ENCODE measurements around the gene KANSL1L. TPM values are rescaled to one million over a fixed set of nuclear protein-coding genes. Genes with fewer than 3 reads are reported as not detected.

Gene KANSL1L
- total RNA-seq, 1 experiment from 2014 or later, result 54.0 TPM

GRCh38 chr2:210128961-210129360 is 42.2 kb downstream of the KANSL1L start:
- Mint-ChIP-seq H3K27me3 (ENCODE audit: unreplicated experiment) (no peaks in the 10 kb centered on the region), H3K4me1 (ENCODE audit: low read depth, unreplicated experiment) (no peaks in the 10 kb centered on the region), H3K36me3 (ENCODE audit: insufficient read depth, unreplicated experiment) (peaks cover 7% of the 10 kb centered on the region), H3K27ac (ENCODE audit: unreplicated experiment) (no peak overlapping the region), H3K9me3 (ENCODE audit: low read depth, unreplicated experiment) (no peaks in the 10 kb centered on the region), H3K4me3 (ENCODE audit: low read depth, unreplicated experiment) (no peak overlapping the region)
- intact Hi-C loops (cut with micrococcal nuclease; ENCODE audit: unreplicated experiment), result no loop called here
- no TSS peak for BruUV-seq (replicated peaks)
- CTCF ChIA-PET, result no interaction called here
- DNase-seq, result no peak
- no peak for TF ChIP-seq CTCF (IDR thresholded peaks at IDR 0.05; ENCODE audit: unreplicated experiment)

DNA sequence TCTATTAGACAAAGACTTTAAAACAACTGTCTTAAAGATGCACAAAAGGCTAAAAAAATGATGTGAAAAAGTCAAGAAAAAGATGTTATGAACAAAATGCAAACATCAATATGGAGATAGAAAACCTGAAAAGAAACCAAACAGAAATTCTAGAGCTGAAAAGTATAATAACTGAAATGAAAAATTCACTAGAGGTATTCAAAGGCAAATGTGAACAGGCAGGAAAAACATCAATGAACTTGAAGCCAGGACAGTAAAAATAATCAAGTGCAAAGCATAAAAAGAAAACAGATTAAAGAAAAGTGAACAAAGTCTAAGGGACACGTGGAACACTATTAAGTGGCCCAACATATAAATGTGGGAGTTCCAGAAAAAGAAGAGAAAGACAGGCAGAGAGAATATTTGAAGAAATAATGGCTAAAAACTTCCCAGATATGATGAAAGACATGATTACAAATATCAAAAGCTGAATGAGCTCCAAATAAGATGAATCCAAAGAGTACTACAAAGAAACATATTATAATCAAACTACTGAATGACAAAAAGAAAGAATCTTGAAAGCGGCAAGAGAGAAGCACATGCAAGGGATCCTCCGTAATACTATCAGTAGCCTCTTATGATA is 57.5 kb downstream of the KANSL1L start:
- Mint-ChIP-seq H3K4me3 (ENCODE audit: low read depth, unreplicated experiment) (no peak overlapping the region), H3K27ac (ENCODE audit: unreplicated experiment) (no peak overlapping the region), H3K27me3 (ENCODE audit: unreplicated experiment) (no peaks in the 10 kb centered on the region), H3K36me3 (ENCODE audit: insufficient read depth, unreplicated experiment) (no peaks in the 10 kb centered on the region), H3K4me1 (ENCODE audit: low read depth, unreplicated experiment) (no peaks in the 10 kb centered on the region), H3K9me3 (ENCODE audit: low read depth, unreplicated experiment) (peaks cover 5% of the 10 kb centered on the region)
- intact Hi-C loops (cut with micrococcal nuclease; ENCODE audit: unreplicated experiment), result no loop called here
- CTCF ChIA-PET, result no interaction called here
- no peak for TF ChIP-seq CTCF (IDR thresholded peaks at IDR 0.05; ENCODE audit: unreplicated experiment)
- no TSS peak for BruUV-seq (replicated peaks)
- DNase-seq, result no peak

GRCh38 chr2:210112871-210113270 is 58.3 kb downstream of the KANSL1L start:
- CTCF ChIA-PET, result no interaction called here

DNA sequence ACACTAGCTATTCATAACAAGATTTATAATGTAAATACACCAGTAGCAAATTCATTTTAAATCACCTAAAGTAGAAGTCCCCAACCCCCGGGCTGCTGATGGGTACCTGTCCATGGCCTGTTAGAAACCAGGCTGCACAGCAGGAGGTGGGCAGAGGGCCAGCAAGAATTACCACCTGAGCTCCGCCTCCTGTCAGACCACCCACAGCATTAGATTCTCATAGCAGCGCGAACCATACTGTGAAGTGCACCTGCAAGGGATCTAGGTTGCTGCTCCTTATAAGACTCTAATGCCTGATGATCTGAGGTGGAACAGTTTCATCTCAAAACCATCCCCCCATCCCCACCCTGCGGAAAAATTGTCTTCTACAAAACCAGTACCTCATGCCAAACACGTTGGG is 71.3 kb downstream of the KANSL1L start:
- Mint-ChIP-seq H3K4me1 (ENCODE audit: low read depth, unreplicated experiment) (no peaks in the 10 kb centered on the region), H3K36me3 (ENCODE audit: insufficient read depth, unreplicated experiment) (no peaks in the 10 kb centered on the region), H3K4me3 (ENCODE audit: low read depth, unreplicated experiment) (no peak overlapping the region), H3K27me3 (ENCODE audit: unreplicated experiment) (no peaks in the 10 kb centered on the region), H3K9me3 (ENCODE audit: low read depth, unreplicated experiment) (no peaks in the 10 kb centered on the region), H3K27ac (ENCODE audit: unreplicated experiment) (no peak overlapping the region)
- intact Hi-C loops (cut with micrococcal nuclease; ENCODE audit: unreplicated experiment), result loop anchor here (5.0 kb wide), 1 partner anchor 47 kb away; no protein-coding TSS in a partner anchor
- no peak for TF ChIP-seq CTCF (IDR thresholded peaks at IDR 0.05; ENCODE audit: unreplicated experiment)
- BruUV-seq (replicated peaks), result no TSS peak
- no peak for DNase-seq
- CTCF ChIA-PET, result interaction anchor here (0.9 kb wide), 1 partner anchor 23 kb away, joined by 3 read pairs; no protein-coding TSS in a partner anchor

More at GRCh38 chr2:210112871-210113270, 58.3 kb downstream of the KANSL1L start:
- Mint-ChIP-seq H3K9me3 (ENCODE audit: low read depth, unreplicated experiment) (peaks cover 5% of the 10 kb centered on the region), H3K36me3 (ENCODE audit: insufficient read depth, unreplicated experiment) (no peaks in the 10 kb centered on the region), H3K27me3 (ENCODE audit: unreplicated experiment) (no peaks in the 10 kb centered on the region), H3K27ac (ENCODE audit: unreplicated experiment) (no peak overlapping the region), H3K4me1 (ENCODE audit: low read depth, unreplicated experiment) (no peaks in the 10 kb centered on the region), H3K4me3 (ENCODE audit: low read depth, unreplicated experiment) (no peak overlapping the region)
- no TSS peak for BruUV-seq (replicated peaks)
- no peak for TF ChIP-seq CTCF (IDR thresholded peaks at IDR 0.05; ENCODE audit: unreplicated experiment)
- no peak for DNase-seq
- intact Hi-C loops (cut with micrococcal nuclease; ENCODE audit: unreplicated experiment), result no loop called here
